Activated naive CD8-positive, alpha-beta T cell treated with anti-CD3 and anti-CD28 coated beads, Interleukin-2, amount 10 ng/mL, durations not matched to agents 7 days and 5 days (primary cell): ENCODE results near the gene FCHO1. TPM values are rescaled to one million over a fixed set of nuclear protein-coding genes. Genes with fewer than 3 reads are reported as not detected.
"Not testable (repeated sequence)": the region's sequence is repeated elsewhere in the genome, so short reads cannot be mapped to it uniquely, and the experiment has no call there.

Experiments
- ATAC-seq: fragments of 150-1000 bp; cut with Tn5 transposase; one replicate; pipeline ENCODE4 v1.10.0; 2021; ENCODE audit warnings: low read depth, moderate library complexity
- POLR2A ChIA-PET: fragments of 350-600 bp; sonication (Branson Sonifier 250); formaldehyde crosslinking; loops from one replicate; lab custom pipeline; 2021; ENCODE audit warnings: antibody characterized with exemption; lab: Charles Lee
- DNase-seq: peaks from one replicate; pipeline ENCODE4 v3.0.0; 2021
- H3K27ac Mint-ChIP-seq: one replicate; pipeline ENCODE4 v1.8.0; 2022; ENCODE audit warnings: mild to moderate bottlenecking, mixed read lengths
- H3K27me3 Mint-ChIP-seq: one replicate; pipeline ENCODE4 v1.8.0; 2022; ENCODE audit warnings: mild to moderate bottlenecking, moderate library complexity, mixed read lengths
- H3K36me3 Mint-ChIP-seq: one replicate; pipeline ENCODE4 v1.8.0; 2021; ENCODE audit warnings: mild to moderate bottlenecking, mixed read lengths
- H3K4me1 Mint-ChIP-seq: one replicate; pipeline ENCODE4 v1.8.0; 2021; ENCODE audit warnings: mixed read lengths
- H3K4me3 Mint-ChIP-seq: one replicate; pipeline ENCODE4 v1.8.0; 2022; ENCODE audit warnings: mild to moderate bottlenecking, moderate library complexity, mixed read lengths
- H3K9me3 Mint-ChIP-seq: one replicate; pipeline ENCODE4 v1.8.0; 2021; ENCODE audit warnings: mixed read lengths
- total RNA-seq, 2 experiments: library from RNA; stranded (reverse); gene quantifications; one replicate each; pipeline ENCODE4 v1.2.3, GENCODE V29; 2021

The FCHO1 gene
- total RNA-seq, 2 experiments from 2014 or later = 74.2 to 77.9 TPM

DNA sequence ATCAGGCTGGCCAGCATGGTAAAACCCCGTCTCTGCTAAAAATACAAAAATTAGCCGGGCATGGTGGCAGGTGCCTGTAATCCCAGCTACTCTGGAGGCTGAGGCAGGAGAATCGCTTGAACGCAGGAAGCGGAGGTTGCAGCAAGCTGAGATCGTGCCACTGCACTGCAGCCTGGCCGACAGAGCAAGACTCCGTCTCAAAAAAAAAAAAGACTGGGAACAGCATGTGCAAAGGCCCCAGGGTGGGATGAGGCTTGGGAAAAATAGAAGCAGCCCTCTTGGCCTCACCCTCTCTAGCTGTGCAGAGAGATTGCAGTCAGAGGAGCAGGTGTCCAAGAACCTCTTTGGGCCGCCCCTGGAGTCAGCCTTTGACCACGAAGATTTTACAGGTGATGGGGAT, 26.6 kb downstream of the FCHO1 start:
- POLR2A ChIA-PET, DNase-seq, ATAC-seq, H3K4me3 Mint-ChIP-seq, H3K27me3 Mint-ChIP-seq, H3K27ac Mint-ChIP-seq, H3K9me3 Mint-ChIP-seq, H3K4me1 Mint-ChIP-seq: not testable (repeated sequence)
- H3K36me3 Mint-ChIP-seq = peaks cover 15% of the 10 kb centered on the region

DNA sequence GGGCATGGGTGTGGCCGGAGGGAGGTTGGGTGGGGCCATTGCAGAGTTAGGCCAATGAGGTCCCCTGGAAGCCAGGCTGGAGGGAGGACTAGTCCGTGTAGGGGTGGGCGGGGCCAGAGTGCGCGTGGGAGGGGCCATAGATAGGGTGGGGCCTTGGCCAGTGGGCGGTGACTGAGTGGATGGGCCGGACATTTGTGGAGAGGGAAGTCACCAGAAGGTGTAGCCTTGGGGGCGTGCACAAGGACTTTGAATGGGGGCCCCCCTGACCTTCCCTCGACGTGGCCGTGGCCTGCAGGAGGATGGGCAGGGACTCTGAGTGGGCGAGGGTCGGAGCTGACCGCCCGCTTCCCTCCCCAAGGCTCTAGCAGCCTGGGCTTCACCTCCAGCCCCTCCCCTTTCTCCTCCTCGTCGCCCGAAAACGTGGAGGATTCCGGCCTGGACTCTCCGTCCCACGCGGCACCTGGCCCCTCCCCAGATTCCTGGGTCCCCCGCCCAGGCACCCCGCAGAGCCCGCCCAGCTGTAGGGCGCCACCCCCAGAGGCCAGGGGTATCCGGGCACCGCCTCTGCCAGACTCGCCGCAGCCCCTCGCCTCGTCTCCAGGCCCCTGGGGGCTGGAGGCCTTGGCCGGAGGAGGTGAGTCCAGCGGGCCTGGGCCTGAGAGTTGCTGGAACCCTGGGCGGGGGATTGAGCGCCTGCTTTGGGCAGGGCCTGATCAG, 27.1 kb downstream of the FCHO1 start:
- Mint-ChIP-seq H3K27ac (no peak overlapping the region), H3K27me3 (no peaks in the 10 kb centered on the region), H3K4me3 (no peak overlapping the region), H3K4me1 (peaks cover 7% of the 10 kb centered on the region), H3K36me3 (peaks cover 13% of the 10 kb centered on the region), H3K9me3 (no peaks in the 10 kb centered on the region)
- POLR2A ChIA-PET = no interaction called here
- ATAC-seq (peak; percentile 49), DNase-seq (peak; percentile 57)

DNA sequence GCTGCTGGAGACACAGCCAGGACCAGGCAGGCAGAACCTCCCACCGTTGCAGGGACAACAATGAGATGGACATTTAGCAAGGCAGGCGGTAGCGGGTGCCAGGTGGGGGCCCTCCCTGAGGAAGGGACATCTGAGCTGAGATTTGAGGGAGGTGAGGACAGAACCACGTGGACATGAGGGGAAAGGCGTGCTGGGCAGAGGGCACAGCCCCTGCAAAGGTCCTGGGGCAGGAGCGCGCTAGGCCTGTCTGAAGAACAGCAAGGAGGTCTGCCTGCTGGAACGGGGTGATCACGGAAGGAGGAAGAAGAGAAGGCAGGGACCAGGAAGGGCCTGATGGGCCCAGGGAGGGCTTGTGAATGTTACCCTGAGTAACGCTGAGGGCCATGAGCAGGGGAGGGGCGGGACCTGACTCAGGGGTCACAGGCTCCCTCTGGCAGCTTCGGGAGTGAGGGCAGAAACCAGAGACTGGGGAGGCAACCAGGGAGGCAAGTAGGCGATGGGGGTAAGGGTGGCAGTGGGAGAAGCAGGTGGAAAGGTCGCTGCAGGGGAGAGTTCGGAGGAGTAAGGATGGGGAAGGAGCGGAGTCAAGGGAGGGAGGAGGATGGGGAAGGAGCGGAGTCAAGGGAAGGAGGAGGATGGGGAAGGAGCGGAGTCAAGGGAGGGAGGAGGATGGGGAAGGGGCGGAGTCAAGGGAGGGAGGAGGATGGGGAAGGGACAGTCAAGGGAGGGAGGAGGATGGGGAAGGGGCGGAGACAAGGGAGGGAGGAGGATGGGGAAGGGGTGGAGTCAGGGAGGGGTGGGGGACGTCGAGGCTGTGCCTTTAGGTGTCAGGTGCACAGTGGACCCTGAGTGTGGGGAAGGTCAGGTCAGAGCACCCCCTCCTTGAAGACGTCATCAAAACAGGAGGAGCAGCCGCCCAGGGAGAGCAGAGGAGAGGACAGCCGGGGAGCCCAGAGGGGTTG, 28.0 kb downstream of the FCHO1 start:
- no peaks in the 10 kb centered on the region for H3K27me3 Mint-ChIP-seq
- H3K27ac Mint-ChIP-seq = peak overlapping the region; percentile 48
- peaks cover 8% of the 10 kb centered on the region for H3K4me1 Mint-ChIP-seq
- H3K9me3 Mint-ChIP-seq = no peaks in the 10 kb centered on the region
- peaks cover 12% of the 10 kb centered on the region for H3K36me3 Mint-ChIP-seq
- ATAC-seq (no peak), DNase-seq (no peak)
- H3K4me3 Mint-ChIP-seq = no peak overlapping the region
- POLR2A ChIA-PET = no interaction called here

DNA sequence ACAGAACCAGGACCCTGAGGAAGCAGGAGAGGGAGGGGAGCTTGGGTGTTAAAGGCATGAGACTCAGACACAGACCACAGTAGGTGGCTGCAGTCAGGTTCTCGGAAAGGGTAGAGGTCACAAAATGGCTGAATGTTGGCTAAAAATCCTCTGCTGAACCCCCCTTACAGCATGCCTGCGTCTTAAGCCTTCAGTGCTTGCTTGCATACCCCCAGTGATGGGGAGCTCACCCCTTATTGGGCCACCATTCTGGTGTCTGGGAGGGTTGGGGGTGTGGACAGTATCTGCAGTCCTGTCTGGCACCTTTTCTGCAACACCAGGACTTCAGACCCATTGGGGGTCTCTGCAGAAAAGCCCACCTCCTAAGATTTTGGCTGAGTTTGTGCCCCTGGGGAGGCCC, 29.5 kb downstream of the FCHO1 start:
- Mint-ChIP-seq H3K27me3 (no peaks in the 10 kb centered on the region), H3K4me3 (no peak overlapping the region), H3K4me1 (peaks cover 9% of the 10 kb centered on the region), H3K9me3 (no peaks in the 10 kb centered on the region), H3K27ac (no peak overlapping the region), H3K36me3 (peaks cover 12% of the 10 kb centered on the region)
- DNase-seq = no peak
- no peak for ATAC-seq
- POLR2A ChIA-PET = no interaction called here

DNA sequence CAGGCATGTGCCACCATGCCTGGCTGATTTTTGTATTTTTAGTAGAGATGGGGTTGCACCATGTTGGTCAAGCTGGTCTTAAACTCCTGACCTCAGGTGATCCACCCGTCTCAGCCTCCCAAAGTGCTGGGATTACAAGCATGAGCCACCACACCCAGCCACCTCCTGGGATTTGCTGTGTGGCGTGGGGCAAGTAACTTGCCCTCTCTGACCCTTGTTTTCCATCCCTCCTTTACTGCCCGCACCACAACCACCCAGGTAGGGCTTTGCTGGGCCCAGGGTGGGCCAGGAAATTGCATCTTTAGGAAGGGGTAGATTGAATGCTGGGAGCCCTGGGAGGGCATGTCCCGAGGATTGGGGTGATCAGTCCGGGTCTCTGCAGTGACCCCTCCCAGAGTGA, 32.4 kb downstream of the FCHO1 start:
- DNase-seq, POLR2A ChIA-PET, ATAC-seq, H3K27ac Mint-ChIP-seq, H3K9me3 Mint-ChIP-seq, H3K4me3 Mint-ChIP-seq, H3K27me3 Mint-ChIP-seq: not testable (repeated sequence)
- Mint-ChIP-seq H3K4me1 (peaks cover 12% of the 10 kb centered on the region), H3K36me3 (peaks cover 18% of the 10 kb centered on the region)

DNA sequence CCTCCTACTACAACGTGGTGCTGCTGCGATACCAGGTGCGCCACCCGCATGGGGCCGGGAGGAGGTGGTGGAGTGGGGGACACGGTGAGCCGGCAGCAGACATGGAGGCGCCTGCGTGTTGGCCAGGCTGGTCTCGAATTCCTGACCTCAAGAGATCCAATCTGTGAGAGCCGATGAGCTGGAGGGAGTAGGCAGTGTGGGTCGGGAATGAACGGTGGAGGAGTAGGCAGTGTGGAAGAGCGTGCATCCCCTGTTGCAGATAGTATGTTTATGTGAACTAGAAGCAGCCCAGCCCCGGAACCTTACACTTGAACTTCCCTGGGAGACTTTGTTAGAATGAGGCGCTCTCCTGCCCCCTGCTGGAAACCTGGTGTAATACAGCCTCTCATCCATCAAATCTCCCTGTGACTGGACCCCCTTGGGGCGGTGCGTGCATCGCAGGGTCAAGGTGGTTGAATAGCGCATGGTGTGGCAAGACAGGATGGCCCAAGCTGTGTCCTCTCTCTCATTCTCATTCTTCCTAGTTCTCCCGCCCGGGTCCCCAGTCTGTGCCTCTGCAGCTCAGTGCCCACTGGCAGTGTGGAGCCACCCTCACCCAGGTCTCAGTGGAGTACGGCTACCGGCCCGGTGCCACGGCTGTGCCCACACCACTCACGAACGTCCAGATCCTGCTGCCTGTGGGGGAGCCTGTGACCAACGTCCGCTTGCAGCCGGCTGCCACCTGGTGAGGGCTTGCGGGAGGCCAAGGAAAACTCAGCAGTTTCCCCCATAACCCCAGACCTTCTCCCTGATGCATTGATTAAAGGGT, 33.1 kb downstream of the FCHO1 start:
- H3K36me3 Mint-ChIP-seq = peaks cover 21% of the 10 kb centered on the region
- POLR2A ChIA-PET = no interaction called here

DNA sequence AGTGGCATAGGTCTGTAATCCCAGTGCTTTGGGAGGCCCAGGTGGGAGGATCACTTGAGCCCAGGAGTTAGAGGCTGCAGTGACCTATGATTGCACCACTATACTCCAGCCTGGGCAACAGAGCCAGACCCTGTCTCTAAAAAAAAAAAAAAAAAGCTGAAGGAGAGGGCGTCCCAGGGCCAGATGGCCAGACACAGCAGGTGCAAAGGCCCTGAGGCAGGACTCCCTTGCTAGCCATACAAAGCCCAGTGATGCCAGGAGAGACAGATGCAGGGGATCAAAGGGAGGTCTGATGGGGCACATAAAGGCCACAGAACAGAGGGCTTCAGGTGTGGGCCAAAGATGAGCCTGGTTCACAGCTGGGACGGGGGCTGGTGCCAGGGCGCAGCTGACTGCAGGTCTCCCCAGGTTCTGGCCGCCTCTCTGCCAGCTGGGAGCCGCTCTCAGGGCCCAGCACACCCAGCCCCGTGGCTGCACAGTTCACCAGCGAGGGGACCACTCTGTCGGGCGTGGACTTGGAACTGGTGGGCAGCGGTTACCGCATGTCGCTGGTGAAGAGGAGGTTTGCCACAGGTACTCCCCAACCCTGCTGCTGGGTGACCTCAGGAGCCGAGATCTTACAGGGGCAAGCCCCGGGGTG, 36.1 kb downstream of the FCHO1 start:
- POLR2A ChIA-PET = no interaction called here
- no peaks in the 10 kb centered on the region for H3K27me3 Mint-ChIP-seq
- H3K4me3 Mint-ChIP-seq = no peak overlapping the region
- H3K27ac Mint-ChIP-seq = no peak overlapping the region
- peaks cover 19% of the 10 kb centered on the region for H3K36me3 Mint-ChIP-seq
- peaks cover 19% of the 10 kb centered on the region for H3K4me1 Mint-ChIP-seq
- ATAC-seq (no peak), DNase-seq (no peak)
- no peaks in the 10 kb centered on the region for H3K9me3 Mint-ChIP-seq

More for the DNA sequence above, 33.1 kb downstream of the FCHO1 start:
- ATAC-seq (peak; percentile 59), DNase-seq (peak; percentile 75)
- Mint-ChIP-seq H3K27ac (no peak overlapping the region), H3K27me3 (no peaks in the 10 kb centered on the region), H3K4me3 (no peak overlapping the region), H3K4me1 (peaks cover 12% of the 10 kb centered on the region), H3K9me3 (no peaks in the 10 kb centered on the region)

DNA sequence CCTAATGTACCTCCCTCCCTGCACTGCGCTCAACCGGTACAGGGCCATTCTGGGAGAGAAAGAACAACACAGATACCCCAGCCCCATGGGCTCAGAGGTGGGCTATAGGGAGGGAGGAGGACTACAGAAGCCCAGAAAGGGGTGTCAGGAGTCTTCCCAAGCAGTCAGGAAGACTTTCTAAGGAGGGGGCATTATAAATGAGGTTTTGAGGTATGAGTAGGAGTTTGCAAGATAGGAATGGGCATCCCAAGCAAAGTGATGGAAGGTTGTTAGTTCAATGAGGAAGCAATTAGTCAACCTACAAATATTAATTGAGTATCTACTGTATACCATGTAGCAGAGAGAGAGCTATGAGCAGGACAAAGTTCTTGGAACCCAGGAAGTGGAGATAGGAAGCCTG, 37.4 kb downstream of the FCHO1 start:
- DNase-seq (no peak), ATAC-seq (no peak)
- Mint-ChIP-seq H3K9me3 (no peaks in the 10 kb centered on the region), H3K4me3 (no peak overlapping the region), H3K36me3 (peaks cover 17% of the 10 kb centered on the region), H3K4me1 (peaks cover 19% of the 10 kb centered on the region), H3K27me3 (peaks cover 2% of the 10 kb centered on the region), H3K27ac (peak overlapping the region; percentile 41)
- POLR2A ChIA-PET = no interaction called here

DNA sequence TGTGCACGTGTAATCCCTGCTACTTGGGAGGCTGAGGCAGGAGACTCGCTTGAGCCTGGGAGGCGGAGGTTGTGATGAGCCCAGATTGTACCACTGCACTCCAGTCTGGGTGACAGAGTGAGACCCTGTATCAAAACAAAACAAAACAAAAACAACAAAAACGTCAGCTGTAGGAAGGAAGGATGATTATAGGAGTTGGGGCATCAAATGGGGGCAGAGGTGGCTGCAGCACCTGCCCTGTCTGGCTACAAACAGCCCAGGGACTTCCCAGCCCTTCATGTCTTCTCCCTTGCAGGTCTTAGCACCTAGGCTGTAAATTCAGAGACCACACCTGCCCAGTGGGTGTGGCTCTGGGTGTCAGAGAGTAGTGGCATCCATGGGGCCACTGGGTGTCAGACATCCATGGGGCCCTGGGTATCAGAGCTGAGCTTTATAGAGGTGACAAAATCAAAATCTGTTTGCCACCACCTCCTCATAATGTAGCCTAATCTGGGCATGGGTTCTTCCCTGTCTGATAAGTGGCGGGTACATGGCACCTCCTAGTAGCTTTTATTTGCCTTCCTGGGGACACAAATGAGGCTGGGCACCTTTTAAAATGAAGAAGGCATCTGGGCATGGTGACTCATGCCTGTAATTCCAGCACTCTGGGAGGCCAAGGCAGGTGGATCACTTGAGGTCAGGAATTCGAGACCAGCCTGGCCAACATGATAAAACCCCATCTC, 38.9 kb downstream of the FCHO1 start:
- peaks cover 16% of the 10 kb centered on the region for H3K27me3 Mint-ChIP-seq
- ATAC-seq (no peak), DNase-seq (no peak)
- no peak overlapping the region for H3K4me3 Mint-ChIP-seq
- no peak overlapping the region for H3K27ac Mint-ChIP-seq
- no peaks in the 10 kb centered on the region for H3K9me3 Mint-ChIP-seq
- POLR2A ChIA-PET = no interaction called here
- H3K36me3 Mint-ChIP-seq = peaks cover 12% of the 10 kb centered on the region
- H3K4me1 Mint-ChIP-seq = peaks cover 14% of the 10 kb centered on the region

DNA sequence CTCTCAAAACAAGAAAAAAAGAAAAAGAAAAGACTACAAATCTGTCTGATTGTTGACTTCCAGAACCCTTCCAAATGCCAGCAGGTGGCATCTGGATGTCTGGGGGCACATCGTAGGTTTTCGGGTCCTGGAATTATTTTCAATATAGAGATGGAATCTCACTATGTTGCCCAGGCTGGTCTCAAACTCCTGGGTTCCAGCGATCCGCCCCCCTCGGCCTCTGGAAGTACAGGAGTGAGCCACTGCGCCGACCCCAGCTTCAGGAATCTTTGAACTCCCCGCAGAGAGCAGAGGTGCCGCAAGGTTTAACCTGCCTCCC, 43.1 kb downstream of the FCHO1 start:
- peaks cover 8% of the 10 kb centered on the region for H3K4me1 Mint-ChIP-seq
- no peak for ATAC-seq
- POLR2A ChIA-PET = interaction anchor here (0.6 to 2.1 kb wide), 4 partner anchors 9 to 65 kb away, joined by 3 to 6 read pairs (median 6); partner anchors contain the start of gene RPL18A
- H3K27me3 Mint-ChIP-seq = peaks cover 22% of the 10 kb centered on the region
- no peak for DNase-seq
- no peaks in the 10 kb centered on the region for H3K9me3 Mint-ChIP-seq
- no peak overlapping the region for H3K27ac Mint-ChIP-seq
- H3K36me3 Mint-ChIP-seq = no peaks in the 10 kb centered on the region
- H3K4me3 Mint-ChIP-seq = peak overlapping the region; percentile 50

DNA sequence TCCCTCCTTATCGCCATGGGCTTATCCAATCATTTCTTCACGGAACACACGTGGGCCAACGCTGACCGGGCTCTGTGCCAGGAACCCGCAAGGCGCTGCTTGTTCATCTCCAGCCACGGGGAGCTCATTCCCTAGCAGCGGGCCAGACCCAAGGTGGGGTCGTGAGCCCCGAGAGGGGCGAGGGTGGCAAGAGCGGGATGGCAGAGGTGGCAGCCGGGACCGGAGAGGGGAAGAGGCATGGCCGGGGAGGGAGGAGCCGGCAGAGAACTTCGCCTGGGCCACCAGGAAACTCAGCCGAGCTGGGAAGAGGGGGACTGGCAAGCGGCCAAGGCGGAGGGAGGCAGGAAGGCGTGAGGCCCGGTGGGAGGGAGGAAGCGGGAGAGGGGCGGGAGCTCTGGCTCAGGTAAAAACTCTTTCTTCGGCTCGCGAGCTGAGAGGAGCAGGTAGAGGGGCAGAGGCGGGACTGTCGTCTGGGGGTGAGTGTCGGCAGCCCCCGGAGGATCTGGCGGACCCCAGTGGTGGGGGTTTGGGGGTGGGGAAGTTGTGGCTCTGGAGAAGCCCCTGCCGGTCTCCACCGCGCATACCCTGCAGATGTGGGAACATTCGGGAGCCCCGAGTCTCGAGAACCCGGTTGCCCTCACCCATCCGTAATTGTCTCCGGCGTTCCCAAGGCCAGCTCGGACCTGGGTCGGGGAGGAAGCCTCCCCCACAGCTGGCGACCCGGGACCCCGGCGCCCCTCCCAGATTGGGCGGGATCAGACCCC, 43.6 kb downstream of the FCHO1 start, which contains the start of gene B3GNT3:
TSS of gene B3GNT3 (plus strand) at position 408 of the 764 bp plus-strand sequence. CDS start 12,670 bp downstream, outside the sequence.
- ATAC-seq = no peak

More for the DNA sequence above, 43.6 kb downstream of the FCHO1 start, which contains the start of gene B3GNT3:
- peaks cover 8% of the 10 kb centered on the region for H3K4me1 Mint-ChIP-seq
- no peaks in the 10 kb centered on the region for H3K9me3 Mint-ChIP-seq
- H3K4me3 Mint-ChIP-seq = peak within 1 kb of the TSS; percentile 50
- peaks cover 22% of the 10 kb centered on the region for H3K27me3 Mint-ChIP-seq
- POLR2A ChIA-PET = interaction anchor here (0.5 to 2.1 kb wide), 5 partner anchors 9 to 64 kb away, joined by 3 to 6 read pairs (median 5); partner anchors contain the start of gene RPL18A
- H3K27ac Mint-ChIP-seq = no peak within 1 kb of the TSS
- H3K36me3 Mint-ChIP-seq = no peaks in the 10 kb centered on the region
- peak; percentile 43 for DNase-seq
